Measurements from ENCODE around the gene CENPX. TPM values are rescaled to one million over a fixed set of nuclear protein-coding genes. Genes with fewer than 3 reads are reported as not detected.

CENPX gene
- total and polyA plus RNA-seq, 2 of the 13 experiments (the other 11 are each of a cell fraction or from before 2014, with no cell fraction given): 92.7 to 170 TPM

GRCh38 chr17:82050761-82051641 is 28.3 kb upstream of the CENPX start (continued):
- TF ChIP-seq ZNF770 (CRISPR knock-in tag; IDR thresholded peaks at IDR 0.05) (no peak), AHDC1 (CRISPR knock-in tag; IDR thresholded peaks at IDR 0.05; ENCODE audit: borderline replicate concordance) (no peak), ZNF367 (CRISPR knock-in tag; IDR thresholded peaks at IDR 0.05; ENCODE audit: borderline replicate concordance) (no peak), BCL3 (CRISPR knock-in tag; IDR thresholded peaks at IDR 0.05) (peak; percentile 75; the same call in 1 of the 2 replicates), SALL1 (CRISPR knock-in tag; IDR thresholded peaks at IDR 0.05) (peak; percentile 22), ZNF446 (CRISPR knock-in tag; IDR thresholded peaks at IDR 0.05) (no peak), ZNF605 (CRISPR knock-in tag; IDR thresholded peaks at IDR 0.05) (no peak; the same call in 1 of the 2 replicates), ZBTB40 (IDR thresholded peaks at IDR 0.05) (no peak), ZBTB40 (CRISPR knock-in tag; IDR thresholded peaks at IDR 0.05) (0 out of 2 replicates have a peak, but pooled peaks have one; percentile 36)

Measured in HepG2 (cell line).